Measurements from ENCODE around the gene PAXX.

DNA sequence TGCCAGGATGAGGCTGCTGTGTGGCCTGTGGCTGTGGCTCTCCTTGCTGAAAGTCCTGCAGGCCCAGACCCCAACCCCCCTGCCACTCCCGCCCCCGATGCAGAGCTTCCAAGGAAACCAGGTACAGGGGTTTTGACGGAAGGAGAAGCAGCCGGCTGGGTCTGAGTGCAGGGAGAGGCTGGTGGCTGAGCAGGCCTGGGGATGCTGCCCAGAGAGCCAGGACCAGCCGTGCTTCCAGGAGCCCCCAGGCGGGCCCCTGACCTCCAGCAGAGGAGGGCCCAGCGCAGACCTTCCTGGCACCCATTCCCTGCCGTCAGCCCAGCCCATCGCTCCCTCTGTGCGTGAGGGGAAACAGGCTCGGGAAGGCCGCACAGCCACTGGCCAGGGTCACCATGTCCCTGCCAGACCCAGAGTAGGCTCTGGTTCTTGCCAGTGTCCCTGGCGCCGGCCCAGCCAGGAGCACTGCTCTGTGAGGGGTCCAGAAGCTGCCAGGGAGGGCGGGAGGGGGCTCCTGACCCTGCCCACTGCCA lies 39.8 kb upstream of the PAXX start:
- no peak for TF ChIP-seq CTCF (IDR thresholded peaks at IDR 0.05)
- no peak for TF ChIP-seq POLR2A (IDR thresholded peaks at IDR 0.05)

All from uterus (tissue), 2 donors.